Activated T-helper 2 cell treated with anti-CD3 and anti-CD28 coated beads, Interferon-gamma antibody, Interleukin-2, Interleukin-4, amounts not matched to agents 10 μg/mL and 5 μg/mL and 100 μg/mL, durations not matched to agents 14 hours and 24 hours and 36 hours (primary cell): Measurements from ENCODE around the gene BICDL2. TPM values are rescaled to one million over a fixed set of nuclear protein-coding genes. Genes with fewer than 3 reads are reported as not detected.

Experiments
- DNase-seq: peaks from one replicate; pipeline ENCODE4 v3.0.0; 2021; ENCODE audit warnings: low spot score
- H3K27ac Mint-ChIP-seq: one replicate; pipeline ENCODE4 v1.8.0; 2021; ENCODE audit warnings: mixed read lengths
- H3K27me3 Mint-ChIP-seq: one replicate; pipeline ENCODE4 v1.8.0; 2021; ENCODE audit warnings: low read depth, mixed read lengths
- H3K36me3 Mint-ChIP-seq: one replicate; pipeline ENCODE4 v1.8.0; 2021; ENCODE audit warnings: low read depth, mixed read lengths
- H3K4me1 Mint-ChIP-seq: one replicate; pipeline ENCODE4 v1.8.0; 2021; ENCODE audit warnings: low read depth, mixed read lengths
- H3K4me3 Mint-ChIP-seq: one replicate; pipeline ENCODE4 v1.8.0; 2021; ENCODE audit warnings: low read depth, mild to moderate bottlenecking, moderate library complexity, mixed read lengths
- H3K9me3 Mint-ChIP-seq: one replicate; pipeline ENCODE4 v1.8.0; 2021; ENCODE audit warnings: mixed read lengths
- intact Hi-C: fragments of 100-400 bp; cut with micrococcal nuclease; formaldehyde crosslinking; loops from one replicate; pipeline ENCODE4 v1.15.1; 2023
- total RNA-seq: library from RNA; stranded (reverse); gene quantifications from 2 replicates; pipeline ENCODE4 v1.2.3, GENCODE V29; 2022

The BICDL2 gene
- total RNA-seq, 1 donor from 2014 or later = 0.84 TPM

- no peak for DNase-seq
- no peak overlapping the region for H3K4me3 Mint-ChIP-seq
- intact Hi-C loops = no loop called here
- H3K4me1 Mint-ChIP-seq = peaks cover 5% of the 10 kb centered on the region
- H3K27ac Mint-ChIP-seq = no peak overlapping the region
- H3K36me3 Mint-ChIP-seq = no peaks in the 10 kb centered on the region
- peaks cover 65% of the 10 kb centered on the region for H3K27me3 Mint-ChIP-seq
- no peaks in the 10 kb centered on the region for H3K9me3 Mint-ChIP-seq
Measured at GRCh38 chr16:3035289-3035971, 1.3 kb downstream of the BICDL2 start.

- H3K36me3 Mint-ChIP-seq = peaks cover 2% of the 10 kb centered on the region
- H3K4me3 Mint-ChIP-seq = no peak overlapping the region
- intact Hi-C loops = loop anchor here (5.0 kb wide), 1 partner anchor 135 kb away; no protein-coding TSS in a partner anchor
- no peak for DNase-seq
- peaks cover 48% of the 10 kb centered on the region for H3K27me3 Mint-ChIP-seq
- H3K27ac Mint-ChIP-seq = no peak overlapping the region
- H3K4me1 Mint-ChIP-seq = peaks cover 21% of the 10 kb centered on the region
- H3K9me3 Mint-ChIP-seq = no peaks in the 10 kb centered on the region
Measured at GRCh38 chr16:3032624-3033023, 4.1 kb downstream of the BICDL2 start.

- Mint-ChIP-seq H3K9me3 (no peaks in the 10 kb centered on the region), H3K27ac (no peak overlapping the region), H3K27me3 (peaks cover 35% of the 10 kb centered on the region), H3K36me3 (peaks cover 22% of the 10 kb centered on the region), H3K4me3 (peak overlapping the region; percentile 40), H3K4me1 (peaks cover 21% of the 10 kb centered on the region)
- intact Hi-C loops = loop anchor here (2.0 to 5.0 kb wide), 2 partner anchors 14 to 137 kb away; no protein-coding TSS in a partner anchor
- DNase-seq = no peak
Measured at GRCh38 chr16:3030222-3031212, 6.2 kb downstream of the BICDL2 start.

- peaks cover 25% of the 10 kb centered on the region for H3K36me3 Mint-ChIP-seq
- intact Hi-C loops = loop anchor here (2.0 to 10.0 kb wide), 3 partner anchors 15 to 138 kb away; no protein-coding TSS in a partner anchor
- H3K27ac Mint-ChIP-seq = peak overlapping the region; percentile 49
- H3K4me1 Mint-ChIP-seq = peaks cover 23% of the 10 kb centered on the region
- H3K9me3 Mint-ChIP-seq = no peaks in the 10 kb centered on the region
- H3K4me3 Mint-ChIP-seq = peak overlapping the region; percentile 66
- peak; percentile 52 for DNase-seq
- peaks cover 27% of the 10 kb centered on the region for H3K27me3 Mint-ChIP-seq
Measured at GRCh38 chr16:3029491-3030221, 7.1 kb downstream of the BICDL2 start.

- Mint-ChIP-seq H3K4me3 (peak overlapping the region; percentile 66), H3K4me1 (peaks cover 25% of the 10 kb centered on the region), H3K27ac (no peak overlapping the region), H3K36me3 (peaks cover 28% of the 10 kb centered on the region), H3K27me3 (peaks cover 23% of the 10 kb centered on the region), H3K9me3 (no peaks in the 10 kb centered on the region)
- no peak for DNase-seq
- intact Hi-C loops = loop anchor here (10.0 kb wide), 1 partner anchor 96 kb away; no protein-coding TSS in a partner anchor
Measured at GRCh38 chr16:3028716-3029319, 7.9 kb downstream of the BICDL2 start.

GRCh38 chr16:3027983-3028715 lies 8.6 kb downstream of the BICDL2 start:
- H3K4me1 Mint-ChIP-seq = peaks cover 28% of the 10 kb centered on the region
- peaks cover 16% of the 10 kb centered on the region for H3K27me3 Mint-ChIP-seq
- peak overlapping the region; percentile 66 for H3K4me3 Mint-ChIP-seq
- no peak overlapping the region for H3K27ac Mint-ChIP-seq
- peaks cover 28% of the 10 kb centered on the region for H3K36me3 Mint-ChIP-seq
- DNase-seq = peak; percentile 79
- intact Hi-C loops = loop anchor here (10.0 kb wide), 1 partner anchor 97 kb away; no protein-coding TSS in a partner anchor
- no peaks in the 10 kb centered on the region for H3K9me3 Mint-ChIP-seq

GRCh38 chr16:3027489-3027795 lies 9.3 kb downstream of the BICDL2 start:
- DNase-seq = no peak
- H3K9me3 Mint-ChIP-seq = no peaks in the 10 kb centered on the region
- intact Hi-C loops = loop anchor here (10.0 kb wide), 1 partner anchor 97 kb away; no protein-coding TSS in a partner anchor
- no peak overlapping the region for H3K27ac Mint-ChIP-seq
- H3K4me1 Mint-ChIP-seq = peaks cover 32% of the 10 kb centered on the region
- peaks cover 28% of the 10 kb centered on the region for H3K36me3 Mint-ChIP-seq
- peaks cover 10% of the 10 kb centered on the region for H3K27me3 Mint-ChIP-seq
- no peak overlapping the region for H3K4me3 Mint-ChIP-seq

GRCh38 chr16:3026609-3027488 lies 9.9 kb downstream of the BICDL2 start:
- intact Hi-C loops = loop anchor here (10.0 kb wide), 1 partner anchor 98 kb away; no protein-coding TSS in a partner anchor
- Mint-ChIP-seq H3K4me1 (peaks cover 38% of the 10 kb centered on the region), H3K27me3 (peaks cover 7% of the 10 kb centered on the region), H3K4me3 (no peak overlapping the region), H3K27ac (no peak overlapping the region), H3K9me3 (no peaks in the 10 kb centered on the region), H3K36me3 (peaks cover 28% of the 10 kb centered on the region)
- DNase-seq = no peak

GRCh38 chr16:3026003-3026378 lies 10.8 kb downstream of the BICDL2 start:
- peaks cover 45% of the 10 kb centered on the region for H3K4me1 Mint-ChIP-seq
- H3K27me3 Mint-ChIP-seq = peaks cover 6% of the 10 kb centered on the region
- H3K4me3 Mint-ChIP-seq = no peak overlapping the region

GRCh38 chr16:3025032-3026002 lies 11.4 kb downstream of the BICDL2 start:
- Mint-ChIP-seq H3K36me3 (peaks cover 28% of the 10 kb centered on the region), H3K27me3 (peaks cover 5% of the 10 kb centered on the region), H3K27ac (no peak overlapping the region), H3K4me1 (peaks cover 45% of the 10 kb centered on the region), H3K9me3 (no peaks in the 10 kb centered on the region), H3K4me3 (peak overlapping the region; percentile 21)
- DNase-seq = no peak
- intact Hi-C loops = loop anchor here (10.0 kb wide), 1 partner anchor 99 kb away; no protein-coding TSS in a partner anchor

More at GRCh38 chr16:3026003-3026378, 10.8 kb downstream of the BICDL2 start:
- no peak for DNase-seq
- Mint-ChIP-seq H3K9me3 (no peaks in the 10 kb centered on the region), H3K27ac (no peak overlapping the region), H3K36me3 (peaks cover 28% of the 10 kb centered on the region)
- intact Hi-C loops = loop anchor here (10.0 kb wide), 1 partner anchor 99 kb away; no protein-coding TSS in a partner anchor
